WTC11 (cell line): Measurements from ENCODE around the gene LGR4.

ENCODE experiments used
- AFF4 ChIP-seq: sonication (generic); formaldehyde crosslinking; IDR thresholded peaks from 2 replicates; pipeline ENCODE4 v1.8.1; 2023; ENCODE audit warnings: mild to moderate bottlenecking, missing genetic modification reagents, borderline replicate concordance
- CREB1 ChIP-seq: sonication (generic); formaldehyde crosslinking; IDR thresholded peaks from 2 replicates; pipeline ENCODE4 v1.8.0; 2023; ENCODE audit warnings: mild to moderate bottlenecking, missing genetic modification reagents
- CTCF ChIP-seq: fragments of 200-600 bp; IDR thresholded peaks from 2 replicates; pipeline ENCODE4 v1.8.0; 2022; ENCODE audit warnings: antibody characterized with exemption
- ESRRA ChIP-seq: sonication (generic); formaldehyde crosslinking; IDR thresholded peaks from 2 replicates; pipeline ENCODE4 v1.8.1; 2022; ENCODE audit warnings: mild to moderate bottlenecking, missing genetic modification reagents, borderline replicate concordance
- FOXJ3 ChIP-seq: sonication (generic); formaldehyde crosslinking; IDR thresholded peaks from 2 replicates; pipeline ENCODE4 v1.9.0; 2021; ENCODE audit warnings: missing genetic modification reagents, mild to moderate bottlenecking, borderline replicate concordance
- GRHL2 ChIP-seq: fragments of 250-450 bp; sonication (Bioruptor Pico); IDR thresholded peaks from 2 replicates; pipeline ENCODE4 v1.8.0; 2022; ENCODE audit warnings: mild to moderate bottlenecking, moderate library complexity; ENCODE audit not compliant: insufficient replicate concordance, severe bottlenecking
- IRF2 ChIP-seq: sonication (generic); formaldehyde crosslinking; IDR thresholded peaks from 2 replicates; pipeline ENCODE4 v1.8.0; 2022; ENCODE audit warnings: low read depth, missing genetic modification reagents, borderline replicate concordance
- KAT7 ChIP-seq: sonication (generic); formaldehyde crosslinking; IDR thresholded peaks from 2 replicates; pipeline ENCODE4 v1.8.1; 2023; ENCODE audit warnings: missing genetic modification reagents, mild to moderate bottlenecking, borderline replicate concordance
- SP1 ChIP-seq: sonication (generic); formaldehyde crosslinking; conservative IDR thresholded peaks from 2 replicates; pipeline ENCODE4 v1.8.1; 2022; ENCODE audit warnings: missing genetic modification reagents
- TCF7 ChIP-seq: sonication (generic); formaldehyde crosslinking; IDR thresholded peaks from 2 replicates; pipeline ENCODE4 v1.8.0; 2022; ENCODE audit warnings: mild to moderate bottlenecking, low read depth, missing genetic modification reagents, moderate library complexity
- TEAD1 ChIP-seq: sonication (generic); formaldehyde crosslinking; IDR thresholded peaks from 2 replicates; pipeline ENCODE4 v1.8.0; 2022; ENCODE audit warnings: mild to moderate bottlenecking, missing genetic modification reagents
- TEAD4 ChIP-seq: sonication (generic); formaldehyde crosslinking; IDR thresholded peaks from 2 replicates; pipeline ENCODE4 v1.8.0; 2022; ENCODE audit warnings: mild to moderate bottlenecking, missing genetic modification reagents
- ZNF317 ChIP-seq: sonication (generic); formaldehyde crosslinking; IDR thresholded peaks from 2 replicates; pipeline ENCODE4 v1.8.1; 2023; ENCODE audit warnings: low read depth, mild to moderate bottlenecking, moderate library complexity, missing genetic modification reagents, borderline replicate concordance
- ZNF532 ChIP-seq: fragments of 250-450 bp; sonication (Bioruptor Pico); IDR thresholded peaks from 2 replicates; pipeline ENCODE4 v1.9.0; 2021; ENCODE audit warnings: mild to moderate bottlenecking, borderline replicate concordance

DNA sequence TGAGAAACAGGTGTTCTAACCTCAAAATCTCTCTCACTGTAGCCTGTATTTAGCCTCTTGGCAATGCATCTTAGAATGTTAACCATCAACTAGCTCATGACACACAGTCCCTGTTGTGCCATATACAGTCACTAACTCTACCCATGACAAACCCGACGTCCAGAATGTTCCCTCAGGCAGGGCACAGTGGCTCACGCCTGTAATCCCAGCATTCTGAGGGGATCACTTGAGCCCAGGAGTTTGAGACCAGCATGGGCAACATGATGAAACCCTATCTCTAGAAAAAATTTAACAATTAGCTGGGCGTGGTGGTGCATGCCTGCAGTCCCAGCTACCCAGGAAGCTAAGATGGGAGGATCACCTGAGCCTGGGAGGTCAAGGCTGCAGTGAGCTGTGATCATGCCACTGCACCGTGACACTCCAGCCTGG is 91.3 kb downstream of the LGR4 start:
- TF ChIP-seq CREB1 (CRISPR knock-in tag): no peak
- no peak for TF ChIP-seq IRF2 (CRISPR knock-in tag)
- TF ChIP-seq SP1 (CRISPR knock-in tag): no peak
- TF ChIP-seq KAT7 (CRISPR knock-in tag): no peak
- TF ChIP-seq ESRRA (CRISPR knock-in tag): no peak
- no peak for TF ChIP-seq CTCF
- no peak for TF ChIP-seq ZNF317 (CRISPR knock-in tag)
- TF ChIP-seq ZNF532: no peak
- no peak for TF ChIP-seq TEAD4 (CRISPR knock-in tag)
- TF ChIP-seq FOXJ3 (CRISPR knock-in tag): no peak
- TF ChIP-seq TCF7 (CRISPR knock-in tag): no peak
- TF ChIP-seq TEAD1: no peak
- no peak for TF ChIP-seq GRHL2 (CRISPR knock-in tag)
- TF ChIP-seq AFF4 (CRISPR knock-in tag): no peak
